HEK293 (cell line): Measurements from ENCODE around the gene IST1.

Experiments used
- CTCF ChIA-PET: fragments of 350-600 bp; formaldehyde crosslinking; extraction: SDS; loops from one replicate; lab custom pipeline; 2021; ENCODE audit warnings: antibody characterized with exemption; lab: Yijun Ruan, JAX
- POLR2A ChIA-PET: fragments of 300-600 bp; formaldehyde crosslinking; extraction: SDS; loops from one replicate; lab custom pipeline; 2020; ENCODE audit warnings: antibody characterized with exemption, inconsistent platforms; lab: Yijun Ruan, JAX
- H3K27ac ChIP-seq: fragments of 200-500 bp; sonication (Bioruptor generic); 2 replicates; pipeline ENCODE4 v1.5.1; 2014; ENCODE audit warnings: low read depth, low read length, control low read depth, inconsistent platforms; ENCODE audit errors: extremely low read depth
- H3K36me3 ChIP-seq, 2 experiments: fragments of 200-500 bp in 1 of 2; sonication (Bioruptor generic) in 1 of 2; 1 replicate in 1 of 2; 2 replicates in 1 of 2; pipeline ENCODE4 v1.5.1; 2014 to 2017; ENCODE audit warnings: inconsistent platforms in 2 of 2, low read length in 2 of 2; ENCODE audit not compliant: control insufficient read depth in 2 of 2, insufficient read depth in 1 of 2
- H3K4me1 ChIP-seq: fragments of 200-500 bp; sonication (Bioruptor generic); 2 replicates; pipeline ENCODE4 v1.5.1; 2014; ENCODE audit warnings: mild to moderate bottlenecking, low read length, inconsistent platforms; ENCODE audit not compliant: control insufficient read depth, insufficient read depth
- H3K4me3 ChIP-seq: 2 replicates; pipeline ENCODE4 v1.5.1; 2011; ENCODE audit warnings: low read depth, mild to moderate bottlenecking, control low read depth, low read length, moderate library complexity
- H3K9me3 ChIP-seq: fragments of 200-500 bp; sonication (Bioruptor generic); 2 replicates; pipeline ENCODE4 v1.5.1; 2014; ENCODE audit warnings: low read depth, low read length, inconsistent platforms; ENCODE audit not compliant: control insufficient read depth, insufficient read depth
- EGR2 ChIP-seq: fragments of 450-650 bp; formaldehyde crosslinking; IDR thresholded peaks from 2 replicates; pipeline ENCODE4 v1.5.1; 2016; ENCODE audit warnings: low read depth, missing biosample characterization, missing genetic modification characterization
- KLF1 ChIP-seq: fragments of 450-650 bp; formaldehyde crosslinking; IDR thresholded peaks from 2 replicates; pipeline ENCODE4 v1.5.1; 2016; ENCODE audit warnings: missing biosample characterization, missing genetic modification characterization
- YY1 ChIP-seq: fragments of 450-650 bp; formaldehyde crosslinking; IDR thresholded peaks from 2 replicates; pipeline ENCODE4 v1.5.1; 2018; ENCODE audit warnings: missing biosample characterization, missing genetic modification characterization
- ZFHX2 ChIP-seq: fragments of 450-650 bp; formaldehyde crosslinking; conservative IDR thresholded peaks from 2 replicates; pipeline ENCODE4 v1.5.1; 2016; ENCODE audit warnings: missing biosample characterization, missing genetic modification characterization
- ZFP41 ChIP-seq: fragments of 450-650 bp; formaldehyde crosslinking; IDR thresholded peaks from 2 replicates; pipeline ENCODE4 v1.5.1; 2016; ENCODE audit warnings: missing biosample characterization, missing genetic modification characterization, borderline replicate concordance
- ZNF214 ChIP-seq: fragments of 450-650 bp; formaldehyde crosslinking; IDR thresholded peaks from 2 replicates; pipeline ENCODE4 v1.5.1; 2017; ENCODE audit warnings: missing biosample characterization, mild to moderate bottlenecking, missing genetic modification characterization, borderline replicate concordance
- ZNF23 ChIP-seq: fragments of 450-650 bp; formaldehyde crosslinking; IDR thresholded peaks from 2 replicates; pipeline ENCODE4 v1.5.1; 2016; ENCODE audit warnings: missing biosample characterization, missing genetic modification characterization, borderline replicate concordance
- ZNF701 ChIP-seq: fragments of 450-650 bp; formaldehyde crosslinking; IDR thresholded peaks from 2 replicates; pipeline ENCODE4 v1.5.1; 2016; ENCODE audit warnings: missing biosample characterization, missing genetic modification characterization
- ZNF791 ChIP-seq: fragments of 450-650 bp; formaldehyde crosslinking; IDR thresholded peaks from 2 replicates; pipeline ENCODE4 v1.5.1; 2016; ENCODE audit warnings: missing biosample characterization, missing genetic modification characterization
- ZNF792 ChIP-seq: fragments of 450-650 bp; formaldehyde crosslinking; IDR thresholded peaks from 2 replicates; pipeline ENCODE4 v1.5.1; 2016; ENCODE audit warnings: missing biosample characterization, missing genetic modification characterization
- TF ChIP-seq, protein P1 (sequence below): fragments of 450-650 bp; IDR thresholded peaks from 2 replicates; pipeline ENCODE4 v1.5.1; 2018; ENCODE audit warnings: missing biosample characterization, mild to moderate bottlenecking, missing genetic modification characterization
- TF ChIP-seq, protein P2 (sequence below): fragments of 450-650 bp; formaldehyde crosslinking; IDR thresholded peaks from 2 replicates; pipeline ENCODE4 v1.5.1; 2017; ENCODE audit warnings: missing biosample characterization, missing genetic modification characterization
- TF ChIP-seq, protein P3 (sequence below): fragments of 450-650 bp; formaldehyde crosslinking; IDR thresholded peaks from 2 replicates; pipeline ENCODE4 v1.5.1; 2016; ENCODE audit warnings: missing biosample characterization, missing genetic modification characterization, borderline replicate concordance

IST1 gene

DNA sequence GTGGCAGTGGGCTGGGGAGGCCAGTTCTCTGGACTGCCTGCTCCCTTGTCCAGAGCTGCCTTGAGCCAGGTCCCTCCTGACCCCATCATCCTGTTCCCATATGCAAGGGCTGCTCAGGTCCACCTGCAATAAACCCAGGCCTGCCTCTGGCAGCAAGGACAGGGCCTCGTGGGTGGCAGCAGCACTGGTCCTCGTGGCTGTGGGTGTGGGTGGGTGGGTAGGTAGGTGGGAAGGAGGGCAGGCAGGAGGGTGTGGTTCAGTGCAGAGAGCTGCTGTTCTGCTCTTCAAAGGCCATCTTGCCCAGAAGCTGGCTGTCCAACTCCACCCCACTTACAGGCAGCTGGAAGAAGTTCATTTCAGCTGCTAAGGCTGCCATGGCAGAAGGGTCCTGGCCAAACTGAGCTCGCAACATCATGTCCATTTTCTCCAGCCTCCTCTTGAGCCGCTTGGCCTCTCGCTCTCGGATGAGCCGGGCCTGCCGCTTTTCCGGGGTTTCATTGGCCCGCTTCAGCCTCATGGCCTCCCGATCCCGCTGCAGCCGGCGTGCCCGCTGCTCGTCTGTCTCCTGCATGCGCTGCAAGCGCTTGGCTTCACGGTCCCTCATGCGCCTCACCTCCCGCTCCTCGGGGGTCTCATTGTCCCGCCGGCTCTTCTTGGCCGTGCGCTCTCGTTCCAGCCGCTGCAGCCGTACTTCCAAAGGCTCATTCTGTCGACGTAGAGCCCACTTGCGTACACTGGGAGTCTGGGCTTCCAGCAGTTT is 35.4 kb upstream of the IST1 start:
- H3K4me1 ChIP-seq, result no peaks in the 10 kb centered on the region
- peaks cover 18 to 79% of the 10 kb centered on the region in 2 experiments; a peak in 2 of 3 replicates for H3K36me3 ChIP-seq
- ChIA-PET POLR2A (no interaction called here), CTCF (interaction anchor here (4.3 kb wide), 1 partner anchor 22 kb away, joined by 22 read pairs; the partner anchor contains the start of gene ZNF821)
- no peak overlapping the region for H3K27ac ChIP-seq
- H3K4me3 ChIP-seq, result no peak overlapping the region
- H3K9me3 ChIP-seq, result no peaks in the 10 kb centered on the region
- TF ChIP-seq, protein P1, sequence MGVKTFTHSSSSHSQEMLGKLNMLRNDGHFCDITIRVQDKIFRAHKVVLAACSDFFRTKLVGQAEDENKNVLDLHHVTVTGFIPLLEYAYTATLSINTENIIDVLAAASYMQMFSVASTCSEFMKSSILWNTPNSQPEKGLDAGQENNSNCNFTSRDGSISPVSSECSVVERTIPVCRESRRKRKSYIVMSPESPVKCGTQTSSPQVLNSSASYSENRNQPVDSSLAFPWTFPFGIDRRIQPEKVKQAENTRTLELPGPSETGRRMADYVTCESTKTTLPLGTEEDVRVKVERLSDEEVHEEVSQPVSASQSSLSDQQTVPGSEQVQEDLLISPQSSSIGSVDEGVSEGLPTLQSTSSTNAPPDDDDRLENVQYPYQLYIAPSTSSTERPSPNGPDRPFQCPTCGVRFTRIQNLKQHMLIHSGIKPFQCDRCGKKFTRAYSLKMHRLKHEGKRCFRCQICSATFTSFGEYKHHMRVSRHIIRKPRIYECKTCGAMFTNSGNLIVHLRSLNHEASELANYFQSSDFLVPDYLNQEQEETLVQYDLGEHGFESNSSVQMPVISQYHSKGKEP (tag by site-specific recombination), result no peak
- TF ChIP-seq ZNF23 (no peak), ZFHX2 (tag by site-specific recombination) (peak; percentile 79), ZNF792 (tag by site-specific recombination) (no peak), EGR2 (tag by site-specific recombination) (peak; percentile 69), YY1 (tag by site-specific recombination) (no peak), KLF1 (tag by site-specific recombination) (peak; percentile 80)
- TF ChIP-seq, protein P2, sequence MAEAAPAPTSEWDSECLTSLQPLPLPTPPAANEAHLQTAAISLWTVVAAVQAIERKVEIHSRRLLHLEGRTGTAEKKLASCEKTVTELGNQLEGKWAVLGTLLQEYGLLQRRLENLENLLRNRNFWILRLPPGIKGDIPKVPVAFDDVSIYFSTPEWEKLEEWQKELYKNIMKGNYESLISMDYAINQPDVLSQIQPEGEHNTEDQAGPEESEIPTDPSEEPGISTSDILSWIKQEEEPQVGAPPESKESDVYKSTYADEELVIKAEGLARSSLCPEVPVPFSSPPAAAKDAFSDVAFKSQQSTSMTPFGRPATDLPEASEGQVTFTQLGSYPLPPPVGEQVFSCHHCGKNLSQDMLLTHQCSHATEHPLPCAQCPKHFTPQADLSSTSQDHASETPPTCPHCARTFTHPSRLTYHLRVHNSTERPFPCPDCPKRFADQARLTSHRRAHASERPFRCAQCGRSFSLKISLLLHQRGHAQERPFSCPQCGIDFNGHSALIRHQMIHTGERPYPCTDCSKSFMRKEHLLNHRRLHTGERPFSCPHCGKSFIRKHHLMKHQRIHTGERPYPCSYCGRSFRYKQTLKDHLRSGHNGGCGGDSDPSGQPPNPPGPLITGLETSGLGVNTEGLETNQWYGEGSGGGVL, result no peak
- TF ChIP-seq, protein P3, sequence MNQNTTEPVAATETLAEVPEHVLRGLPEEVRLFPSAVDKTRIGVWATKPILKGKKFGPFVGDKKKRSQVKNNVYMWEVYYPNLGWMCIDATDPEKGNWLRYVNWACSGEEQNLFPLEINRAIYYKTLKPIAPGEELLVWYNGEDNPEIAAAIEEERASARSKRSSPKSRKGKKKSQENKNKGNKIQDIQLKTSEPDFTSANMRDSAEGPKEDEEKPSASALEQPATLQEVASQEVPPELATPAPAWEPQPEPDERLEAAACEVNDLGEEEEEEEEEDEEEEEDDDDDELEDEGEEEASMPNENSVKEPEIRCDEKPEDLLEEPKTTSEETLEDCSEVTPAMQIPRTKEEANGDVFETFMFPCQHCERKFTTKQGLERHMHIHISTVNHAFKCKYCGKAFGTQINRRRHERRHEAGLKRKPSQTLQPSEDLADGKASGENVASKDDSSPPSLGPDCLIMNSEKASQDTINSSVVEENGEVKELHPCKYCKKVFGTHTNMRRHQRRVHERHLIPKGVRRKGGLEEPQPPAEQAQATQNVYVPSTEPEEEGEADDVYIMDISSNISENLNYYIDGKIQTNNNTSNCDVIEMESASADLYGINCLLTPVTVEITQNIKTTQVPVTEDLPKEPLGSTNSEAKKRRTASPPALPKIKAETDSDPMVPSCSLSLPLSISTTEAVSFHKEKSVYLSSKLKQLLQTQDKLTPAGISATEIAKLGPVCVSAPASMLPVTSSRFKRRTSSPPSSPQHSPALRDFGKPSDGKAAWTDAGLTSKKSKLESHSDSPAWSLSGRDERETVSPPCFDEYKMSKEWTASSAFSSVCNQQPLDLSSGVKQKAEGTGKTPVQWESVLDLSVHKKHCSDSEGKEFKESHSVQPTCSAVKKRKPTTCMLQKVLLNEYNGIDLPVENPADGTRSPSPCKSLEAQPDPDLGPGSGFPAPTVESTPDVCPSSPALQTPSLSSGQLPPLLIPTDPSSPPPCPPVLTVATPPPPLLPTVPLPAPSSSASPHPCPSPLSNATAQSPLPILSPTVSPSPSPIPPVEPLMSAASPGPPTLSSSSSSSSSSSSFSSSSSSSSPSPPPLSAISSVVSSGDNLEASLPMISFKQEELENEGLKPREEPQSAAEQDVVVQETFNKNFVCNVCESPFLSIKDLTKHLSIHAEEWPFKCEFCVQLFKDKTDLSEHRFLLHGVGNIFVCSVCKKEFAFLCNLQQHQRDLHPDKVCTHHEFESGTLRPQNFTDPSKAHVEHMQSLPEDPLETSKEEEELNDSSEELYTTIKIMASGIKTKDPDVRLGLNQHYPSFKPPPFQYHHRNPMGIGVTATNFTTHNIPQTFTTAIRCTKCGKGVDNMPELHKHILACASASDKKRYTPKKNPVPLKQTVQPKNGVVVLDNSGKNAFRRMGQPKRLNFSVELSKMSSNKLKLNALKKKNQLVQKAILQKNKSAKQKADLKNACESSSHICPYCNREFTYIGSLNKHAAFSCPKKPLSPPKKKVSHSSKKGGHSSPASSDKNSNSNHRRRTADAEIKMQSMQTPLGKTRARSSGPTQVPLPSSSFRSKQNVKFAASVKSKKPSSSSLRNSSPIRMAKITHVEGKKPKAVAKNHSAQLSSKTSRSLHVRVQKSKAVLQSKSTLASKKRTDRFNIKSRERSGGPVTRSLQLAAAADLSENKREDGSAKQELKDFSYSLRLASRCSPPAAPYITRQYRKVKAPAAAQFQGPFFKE (tag by site-specific recombination), result no peak
- TF ChIP-seq, all 188 proteins: peak for 3

DNA sequence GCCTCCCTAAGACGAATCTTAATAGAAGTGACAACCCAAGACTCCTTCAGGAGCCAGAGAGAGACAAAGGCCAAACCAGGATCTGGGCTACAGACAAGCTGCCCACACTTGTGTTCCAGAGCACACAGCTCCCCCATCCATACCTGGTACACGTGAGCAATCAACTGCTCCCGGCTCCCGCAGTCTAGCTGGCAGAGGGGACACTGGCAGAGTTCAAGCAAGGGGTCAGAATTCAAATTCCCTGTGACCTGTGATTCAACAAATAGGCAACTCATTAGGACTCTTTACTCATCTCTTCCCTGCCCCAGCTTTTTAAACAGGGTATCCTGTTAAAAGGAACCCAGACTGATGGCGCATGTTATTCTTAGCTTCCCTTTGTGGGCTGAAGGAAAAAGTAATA is 31.3 kb upstream of the IST1 start:
- Histone ChIP-seq H3K27ac (no peak overlapping the region), H3K4me3 (no peak overlapping the region), H3K9me3 (no peaks in the 10 kb centered on the region), H3K4me1 (no peaks in the 10 kb centered on the region), H3K36me3 (peaks cover 21 to 85% of the 10 kb centered on the region in 2 experiments; a peak in 2 of 3 replicates)
- ChIA-PET CTCF (interaction anchor here (1.5 kb wide), 1 partner anchor 19 kb away, joined by 3 read pairs; no protein-coding TSS in a partner anchor), POLR2A (interaction anchor here (0.7 kb wide), 1 partner anchor 36 kb away, joined by 3 read pairs; no protein-coding TSS in a partner anchor)
- no peak for TF ChIP-seq YY1 (tag by site-specific recombination)
- TF ChIP-seq ZNF214 (tag by site-specific recombination), result no peak
- no peak for TF ChIP-seq ZNF791
- no peak for TF ChIP-seq ZNF701 (tag by site-specific recombination)
- TF ChIP-seq ZFP41 (tag by site-specific recombination), result no peak
